H1 (cell line): ENCODE data around the gene GRAP. TPM values are rescaled to one million over a fixed set of nuclear protein-coding genes. Genes with fewer than 3 reads are reported as not detected.

Experiments
- ATF2 ChIP-seq: IDR thresholded peaks from 2 replicates; pipeline ENCODE4 v1.6.1; 2012; ENCODE audit warnings: low read length, inconsistent platforms
- polyA plus RNA-seq, 7 experiments: library from polyadenylated mRNA; depleted of rRNA in 3 of 7; stranded (reverse) in 5 of 7; unstranded in 2 of 7; fragments of >200 nt in 5 of 7; fragments of 200-250 nt in 2 of 7; gene quantifications; 1 replicate in 5 of 7; 2 replicates in 1 of 7; 4 replicates in 1 of 7; pipeline versions ENCODE4 v1.2.1 to v1.2.3, GENCODE V29; 2011 to 2013; ENCODE audit warnings: missing spikeins in 2 of 7, mixed read lengths in 2 of 7
- total RNA-seq: library from RNA; stranded (reverse); fragmentation: NEBNext Ultra II Directional; extraction: Animal tissue kit (Norgen Biotek cat#: 25700); gene quantifications from 2 replicates; pipeline ENCODE4 v1.2.1, GENCODE V29; 2021

GRAP gene
- total and polyA plus RNA-seq, 2 of the 8 experiments (the other 6 are each of a cell fraction or from before 2014, with no cell fraction given), result 0.18 to 0.24 TPM

DNA sequence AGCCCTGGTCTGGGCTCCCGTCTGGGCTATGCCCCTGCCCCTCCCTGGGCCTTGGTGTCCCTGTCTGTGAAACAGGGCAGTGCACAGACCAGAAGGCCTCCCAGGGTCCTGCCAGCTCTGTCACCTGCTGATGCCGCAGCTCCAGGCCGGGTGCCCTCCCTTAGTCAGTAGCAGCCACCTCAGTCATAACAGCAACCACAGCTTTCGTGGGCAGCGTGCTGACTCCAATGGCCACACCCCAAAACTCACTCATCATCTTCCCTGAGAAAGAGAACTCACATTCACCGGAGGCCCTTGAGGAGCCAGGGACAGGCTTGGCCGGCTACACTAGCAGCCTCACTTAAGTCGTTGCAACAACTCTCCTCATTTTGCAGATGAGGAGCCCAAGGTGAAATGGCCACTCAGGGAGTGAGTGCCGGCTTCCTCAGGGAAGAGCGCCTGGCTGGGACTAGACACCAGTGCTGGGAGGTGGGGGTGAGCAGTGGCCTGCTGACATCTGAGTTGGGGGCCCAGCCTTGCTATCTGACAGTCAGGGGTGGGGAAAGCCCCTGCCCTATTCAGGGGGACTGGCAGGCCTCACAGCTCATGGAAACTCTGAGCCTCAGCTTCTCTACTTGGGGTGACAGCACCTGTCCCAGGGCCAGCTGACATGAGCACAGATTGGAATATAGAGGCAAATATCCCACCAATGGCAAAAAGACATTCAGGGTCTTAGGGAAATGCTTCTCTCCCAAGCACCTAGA is 72.2 kb downstream of the GRAP start (continued):
- TF ChIP-seq ATF2, result no peak
- TF ChIP-seq, all 59 proteins: peak for 0
